ENCODE data around the gene PPP1R16B.
"Not testable (repeated sequence)": the region's sequence is repeated elsewhere in the genome, so short reads cannot be mapped to it uniquely, and the experiment has no call there.

Gene PPP1R16B

GRCh38 chr20:38841570-38841969 is 36.1 kb downstream of the PPP1R16B start:
- FAIRE-seq (no peak), DNase-seq (ENCODE audit: insufficient read length, low spot score) (no peak)

DNA sequence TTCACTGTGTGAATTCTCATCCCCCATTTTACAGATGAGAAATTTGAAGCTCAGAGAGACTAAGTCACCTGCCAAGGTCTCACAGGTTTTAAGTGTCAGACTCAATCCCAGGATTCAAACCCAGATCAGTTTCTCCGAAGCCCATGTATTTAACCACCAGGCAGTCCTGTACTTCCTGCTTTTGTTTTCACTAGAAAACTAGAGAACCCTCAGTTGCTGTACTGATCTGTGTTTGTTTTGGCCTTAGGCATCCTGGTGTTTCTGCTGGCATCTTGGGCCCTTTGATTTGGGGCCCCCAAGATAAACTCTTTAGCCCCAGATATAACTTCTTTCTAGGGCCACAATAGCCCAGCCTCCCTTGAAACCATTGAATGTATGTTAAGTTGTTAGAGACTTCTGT is 36.5 kb downstream of the PPP1R16B start:
- no peak for FAIRE-seq
- DNase-seq (ENCODE audit: insufficient read length, low spot score): no peak

DNA sequence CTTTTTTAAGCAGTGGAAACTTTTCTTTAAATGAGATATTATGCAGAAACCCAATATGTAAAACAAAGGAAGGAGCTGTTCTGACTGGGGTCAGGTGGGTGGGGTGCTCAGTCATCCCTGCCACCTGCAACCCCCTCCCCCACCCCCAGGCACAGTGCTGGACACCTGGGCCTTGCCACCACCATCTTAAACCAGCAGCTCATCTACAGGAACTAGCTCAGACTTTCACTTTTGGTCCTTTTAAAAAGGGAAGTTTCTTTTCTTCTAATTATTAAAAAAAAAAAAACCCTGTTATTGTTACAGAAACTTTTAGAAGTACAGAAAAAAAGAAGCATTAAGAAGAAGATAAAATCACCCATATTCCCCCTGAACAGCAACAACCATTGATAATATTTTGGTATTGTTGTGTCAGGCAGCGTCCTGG is 37.1 kb downstream of the PPP1R16B start:
- FAIRE-seq (peak; percentile 38), DNase-seq (ENCODE audit: insufficient read length, low spot score) (no peak)

- DNase-seq (ENCODE audit: insufficient read length, low spot score): no peak
- peak; percentile 44 for FAIRE-seq
Observed at GRCh38 chr20:38843346-38843745, 37.8 kb downstream of the PPP1R16B start.

DNA sequence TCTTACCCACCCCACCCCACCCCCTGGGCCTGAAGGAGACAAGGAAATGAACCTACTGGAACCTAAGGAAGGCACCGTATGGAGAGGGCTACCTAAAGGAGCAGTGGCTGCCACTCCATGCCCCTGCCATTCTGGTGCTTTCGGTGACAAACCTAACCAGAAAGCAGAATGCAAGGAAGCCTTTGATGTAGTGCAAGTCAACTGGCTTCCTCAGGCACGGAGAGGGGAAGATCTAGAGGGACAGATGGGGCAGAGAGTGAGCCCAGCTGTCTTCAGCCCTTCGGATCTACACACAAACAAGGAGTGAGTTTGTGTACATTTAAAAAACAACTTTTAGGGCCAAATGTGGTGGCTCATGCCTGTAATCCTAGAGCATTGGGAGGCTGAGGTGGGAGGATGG is 39.5 kb downstream of the PPP1R16B start:
- FAIRE-seq (no peak), DNase-seq (ENCODE audit: insufficient read length, low spot score) (no peak)

GRCh38 chr20:38847840-38848239 is 42.3 kb downstream of the PPP1R16B start:
- DNase-seq (ENCODE audit: insufficient read length, low spot score) (no peak), FAIRE-seq (no peak)

GRCh38 chr20:38853759-38854158 is 48.3 kb downstream of the PPP1R16B start:
- FAIRE-seq (no peak), DNase-seq (ENCODE audit: insufficient read length, low spot score) (no peak)

DNA sequence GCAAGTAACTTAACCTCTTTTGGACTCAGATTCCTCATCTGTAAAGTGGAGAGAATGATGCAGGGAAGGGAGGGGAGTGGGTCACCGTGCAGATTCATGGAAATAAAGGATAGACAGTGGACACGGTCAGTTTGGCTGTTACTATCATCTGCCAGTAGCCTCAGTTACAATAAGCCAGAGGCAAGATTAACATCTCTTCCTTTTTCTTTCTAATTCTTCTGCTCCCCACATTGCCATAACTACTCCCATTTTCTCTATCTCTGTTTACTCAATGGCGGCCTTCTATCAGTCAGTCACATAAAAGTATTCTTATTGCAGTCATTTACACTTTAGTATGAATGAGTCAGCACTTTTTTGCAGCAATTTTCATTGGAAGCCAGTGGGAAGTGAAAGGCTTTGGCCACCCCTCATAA is 49.2 kb downstream of the PPP1R16B start:
- DNase-seq (ENCODE audit: insufficient read length, low spot score) (no peak), FAIRE-seq (no peak)

DNA sequence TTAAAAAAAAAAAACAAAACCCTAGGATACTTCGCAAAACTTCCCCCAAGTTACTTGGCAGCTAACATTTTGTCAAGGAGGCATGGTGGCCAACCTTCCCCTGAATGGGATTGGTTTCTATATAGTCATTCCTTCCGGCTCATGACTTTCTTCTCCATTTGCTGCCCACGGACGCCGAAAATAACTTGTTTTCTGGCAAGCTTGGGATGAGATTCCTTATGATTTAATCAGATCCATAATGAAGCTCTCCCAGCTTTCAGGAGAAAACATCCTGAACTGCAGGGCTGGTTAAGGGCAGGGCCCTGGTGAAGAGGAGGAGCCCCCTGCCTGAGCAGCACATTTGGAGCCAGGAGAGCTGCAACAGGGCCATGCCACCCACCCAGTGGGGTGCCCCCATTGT is 49.9 kb downstream of the PPP1R16B start:
- FAIRE-seq (no peak), DNase-seq (ENCODE audit: insufficient read length, low spot score) (no peak)

GRCh38 chr20:38856570-38856969 is 51.1 kb downstream of the PPP1R16B start:
- DNase-seq (ENCODE audit: insufficient read length, low spot score): no peak
- FAIRE-seq: no peak

DNA sequence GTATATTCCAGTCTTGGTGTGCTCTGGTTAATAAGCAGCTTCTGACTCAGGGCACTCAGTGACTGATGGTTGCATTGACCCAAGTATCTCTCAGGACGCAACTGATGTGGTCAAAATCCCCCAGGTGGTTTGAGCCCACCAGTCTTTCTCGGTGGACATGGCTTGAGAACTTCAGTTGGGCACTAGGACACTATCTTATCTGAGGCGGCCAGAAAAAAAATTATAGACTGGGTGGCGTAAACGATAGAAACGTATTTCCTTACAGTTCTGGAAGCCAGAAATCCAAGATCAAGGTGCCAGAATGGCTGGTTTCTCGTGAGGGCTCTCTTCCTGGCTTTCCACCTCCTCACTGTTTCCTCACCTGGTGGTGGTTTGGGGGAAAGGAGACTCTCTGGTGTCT is 52.2 kb downstream of the PPP1R16B start:
- FAIRE-seq: no peak

GRCh38 chr20:38859070-38859690 is 53.7 kb downstream of the PPP1R16B start:
- FAIRE-seq (no peak), DNase-seq (ENCODE audit: insufficient read length, low spot score) (no peak)

More for the DNA sequence above, 52.2 kb downstream of the PPP1R16B start:
- no peak for DNase-seq (ENCODE audit: insufficient read length, low spot score)

DNA sequence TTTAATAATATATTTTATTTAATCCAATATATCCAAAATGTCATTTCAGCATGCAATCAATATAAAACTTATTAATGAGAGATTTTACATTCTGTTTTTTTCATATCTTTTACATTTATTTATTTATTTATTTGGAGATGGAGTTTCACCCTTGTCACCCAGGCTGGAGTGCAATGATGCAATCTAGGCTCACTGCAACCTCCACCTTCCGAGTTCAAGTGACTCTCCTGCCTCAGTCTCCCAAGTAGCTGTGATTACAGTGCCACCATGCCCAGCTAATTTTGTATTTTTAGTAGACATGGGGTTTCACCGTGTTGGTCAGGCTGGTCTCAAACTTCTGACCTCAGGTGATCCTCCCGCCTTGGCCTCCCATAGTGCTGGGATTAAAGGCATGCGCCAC is 54.4 kb downstream of the PPP1R16B start:
- FAIRE-seq; DNase-seq (ENCODE audit: insufficient read length, low spot score): not testable (repeated sequence)

DNA sequence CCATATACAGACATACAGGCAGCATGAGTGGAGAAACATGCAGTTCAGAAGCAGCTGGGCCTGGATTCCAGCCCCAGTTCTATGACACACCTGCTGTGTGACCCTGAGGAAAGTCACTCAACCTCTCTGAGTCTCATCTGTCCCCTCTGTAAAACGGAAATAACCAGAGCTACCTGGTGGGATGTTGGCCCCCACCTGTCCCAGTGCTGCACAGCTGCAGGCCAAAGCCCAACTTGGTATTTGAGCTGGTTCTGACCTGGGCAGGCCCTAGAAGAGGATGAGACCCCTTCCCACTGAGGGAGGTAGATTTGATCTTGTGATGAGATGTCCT is 55.5 kb downstream of the PPP1R16B start:
- DNase-seq (ENCODE audit: insufficient read length, low spot score) (no peak), FAIRE-seq (no peak)

GRCh38 chr20:38862226-38862625 is 56.7 kb downstream of the PPP1R16B start:
- DNase-seq (ENCODE audit: insufficient read length, low spot score) (no peak), FAIRE-seq (no peak)

GRCh38 chr20:38863024-38863851 is 57.7 kb downstream of the PPP1R16B start:
- peak; percentile 36 for FAIRE-seq
- no peak for DNase-seq (ENCODE audit: insufficient read length, low spot score)

DNA sequence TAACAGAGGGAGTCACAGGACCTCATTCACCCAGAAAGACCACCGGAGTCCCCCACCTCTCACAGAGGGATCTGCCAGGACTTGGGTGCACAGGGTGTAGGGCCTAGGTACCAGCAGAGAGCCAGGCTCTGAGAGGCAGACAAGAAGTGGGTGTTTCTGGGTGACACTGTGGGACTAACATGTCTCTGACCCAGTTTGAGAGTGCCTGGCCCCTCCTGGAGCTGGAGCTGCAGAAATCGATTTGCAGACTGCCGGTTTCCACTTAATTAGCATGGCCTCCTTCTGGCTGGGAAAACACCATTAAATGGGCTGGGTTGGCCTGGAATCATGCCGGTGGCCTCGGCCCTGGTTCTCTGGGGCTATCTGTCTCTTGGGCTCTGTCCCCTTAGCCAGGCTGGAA is 59.2 kb downstream of the PPP1R16B start:
- DNase-seq (ENCODE audit: insufficient read length, low spot score) (no peak), FAIRE-seq (no peak)

- DNase-seq (ENCODE audit: insufficient read length, low spot score) (no peak), FAIRE-seq (no peak)
Observed at GRCh38 chr20:38866265-38867061, 61.0 kb downstream of the PPP1R16B start.

DNA sequence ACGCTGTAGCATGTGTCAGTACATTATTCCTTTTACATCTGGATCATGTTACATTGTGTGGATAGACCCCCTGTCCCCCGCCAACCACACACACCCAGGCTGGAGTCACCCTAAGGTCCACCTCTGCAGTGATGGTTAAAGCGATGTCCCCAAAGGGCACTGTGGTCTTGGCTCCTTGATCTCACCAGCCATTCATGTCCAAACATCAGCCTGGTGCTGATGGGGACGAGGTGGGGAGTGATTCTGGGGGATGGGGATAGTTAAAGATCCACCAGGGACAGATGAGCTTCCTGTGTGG is 61.5 kb downstream of the PPP1R16B start:
- FAIRE-seq (peak; percentile 64), DNase-seq (ENCODE audit: insufficient read length, low spot score) (no peak)

GRCh38 chr20:38870733-38871559 is 65.4 kb downstream of the PPP1R16B start:
- no peak for DNase-seq (ENCODE audit: insufficient read length, low spot score)
- FAIRE-seq: no peak

- FAIRE-seq (no peak), DNase-seq (ENCODE audit: insufficient read length, low spot score) (no peak)
Observed at GRCh38 chr20:38871560-38871953, 66.1 kb downstream of the PPP1R16B start.
